Measurements from ENCODE around the gene KCNQ1. TPM values are rescaled to one million over a fixed set of nuclear protein-coding genes. Genes with fewer than 3 reads are reported as not detected.

KCNQ1 gene
- total RNA-seq, 1 experiment from 2014 or later = 0.71 TPM

GRCh38 chr11:2730272-2731129 lies 285.7 kb downstream of the KCNQ1 start:
- in situ Hi-C loops (cut with HindIII; ENCODE audit: low pct_unique_long_range_greater_than_20kb, low sequenced_read_pairs) = no loop called here
- no peak for DNase-seq (ENCODE audit: low read depth, low spot score)

GRCh38 chr11:2731130-2732125 lies 286.6 kb downstream of the KCNQ1 start:
- DNase-seq (ENCODE audit: low read depth, low spot score) = no peak
- in situ Hi-C loops (cut with HindIII; ENCODE audit: low pct_unique_long_range_greater_than_20kb, low sequenced_read_pairs) = no loop called here

GRCh38 chr11:2732261-2732939 lies 287.6 kb downstream of the KCNQ1 start:
- peak; percentile 94 for DNase-seq (ENCODE audit: low read depth, low spot score)
- in situ Hi-C loops (cut with HindIII; ENCODE audit: low pct_unique_long_range_greater_than_20kb, low sequenced_read_pairs) = no loop called here

GRCh38 chr11:2732940-2733628 lies 288.3 kb downstream of the KCNQ1 start:
- in situ Hi-C loops (cut with HindIII; ENCODE audit: low pct_unique_long_range_greater_than_20kb, low sequenced_read_pairs) = no loop called here
- peak; percentile 8 for DNase-seq (ENCODE audit: low read depth, low spot score)

GRCh38 chr11:2734181-2735052 lies 289.6 kb downstream of the KCNQ1 start:
- in situ Hi-C loops (cut with HindIII; ENCODE audit: low pct_unique_long_range_greater_than_20kb, low sequenced_read_pairs) = no loop called here
- no peak for DNase-seq (ENCODE audit: low read depth, low spot score)

GRCh38 chr11:2735053-2735589 lies 290.3 kb downstream of the KCNQ1 start:
- DNase-seq (ENCODE audit: low read depth, low spot score) = no peak
- in situ Hi-C loops (cut with HindIII; ENCODE audit: low pct_unique_long_range_greater_than_20kb, low sequenced_read_pairs) = no loop called here

GRCh38 chr11:2736577-2737225 lies 291.9 kb downstream of the KCNQ1 start:
- DNase-seq (ENCODE audit: low read depth, low spot score) = no peak
- in situ Hi-C loops (cut with HindIII; ENCODE audit: low pct_unique_long_range_greater_than_20kb, low sequenced_read_pairs) = no loop called here

- in situ Hi-C loops (cut with HindIII; ENCODE audit: low pct_unique_long_range_greater_than_20kb, low sequenced_read_pairs) = no loop called here
Observed at GRCh38 chr11:2737226-2737590, 292.4 kb downstream of the KCNQ1 start.

GRCh38 chr11:2737866-2738265 lies 293.1 kb downstream of the KCNQ1 start:
- in situ Hi-C loops (cut with HindIII; ENCODE audit: low pct_unique_long_range_greater_than_20kb, low sequenced_read_pairs) = no loop called here
- no peak for DNase-seq (ENCODE audit: low read depth, low spot score)

More at GRCh38 chr11:2737226-2737590, 292.4 kb downstream of the KCNQ1 start:
- no peak for DNase-seq (ENCODE audit: low read depth, low spot score)

GRCh38 chr11:2738551-2739431 lies 294.0 kb downstream of the KCNQ1 start:
- in situ Hi-C loops (cut with HindIII; ENCODE audit: low pct_unique_long_range_greater_than_20kb, low sequenced_read_pairs) = no loop called here
- DNase-seq (ENCODE audit: low read depth, low spot score) = no peak

GRCh38 chr11:2739531-2740274 lies 294.9 kb downstream of the KCNQ1 start:
- in situ Hi-C loops (cut with HindIII; ENCODE audit: low pct_unique_long_range_greater_than_20kb, low sequenced_read_pairs) = no loop called here
- no peak for DNase-seq (ENCODE audit: low read depth, low spot score)

GRCh38 chr11:2740275-2740940 lies 295.6 kb downstream of the KCNQ1 start:
- in situ Hi-C loops (cut with HindIII; ENCODE audit: low pct_unique_long_range_greater_than_20kb, low sequenced_read_pairs) = no loop called here
- DNase-seq (ENCODE audit: low read depth, low spot score) = no peak

- no peak for DNase-seq (ENCODE audit: low read depth, low spot score)
- in situ Hi-C loops (cut with HindIII; ENCODE audit: low pct_unique_long_range_greater_than_20kb, low sequenced_read_pairs) = no loop called here
Observed at GRCh38 chr11:2741006-2741376, 296.2 kb downstream of the KCNQ1 start.

All from SK-MEL-5 (cell line).